Sigmoid colon (tissue), 7 donors: ENCODE data around the gene ABCC1. TPM values are rescaled to one million over a fixed set of nuclear protein-coding genes. Genes with fewer than 3 reads are reported as not detected.
"Not testable (repeated sequence)": the region's sequence is repeated elsewhere in the genome, so short reads cannot be mapped to it uniquely, and the experiment has no call there.

Experiments
- DNase-seq: peaks from one replicate; pipeline ENCODE4 v3.0.0-alpha.2; 2019
- H3K27ac ChIP-seq, 4 donors: fragments of 200-600 bp; sonication (generic); one replicate each; pipeline ENCODE4 v1.5.1; 2016 to 2019; ENCODE audit warnings: mild to moderate bottlenecking in 1 of 4
- H3K27me3 ChIP-seq, 3 donors: fragments of 200-600 bp; sonication (generic); one replicate each; pipeline ENCODE4 v1.5.1; 2019; ENCODE audit warnings: mild to moderate bottlenecking in 1 of 3
- H3K36me3 ChIP-seq, 4 donors: fragments of 200-600 bp; sonication (generic); one replicate each; pipeline ENCODE4 v1.5.1; 2016 to 2019
- H3K4me1 ChIP-seq, 4 donors: fragments of 200-600 bp; sonication (generic); one replicate each; pipeline ENCODE4 v1.5.1; 2017 to 2019
- H3K4me3 ChIP-seq, 4 donors: fragments of 200-600 bp; sonication (generic); one replicate each; pipeline ENCODE4 v1.5.1; 2017 to 2019; ENCODE audit warnings: mild to moderate bottlenecking in 2 of 4, moderate library complexity in 1 of 4
- H3K9me3 ChIP-seq, 4 donors: fragments of 200-600 bp in 3 of 4; sonication (generic) in 3 of 4; one replicate each; pipeline versions ENCODE4 v1.5.1 to v1.6.1; 2013 to 2019
- EP300 ChIP-seq, 4 donors: sonication (generic); formaldehyde crosslinking; IDR thresholded peaks; one replicate each; pipeline ENCODE4 v1.6.1; 2017; ENCODE audit warnings: antibody characterized with exemption in 4 of 4
- POLR2A ChIP-seq, 2 donors: fragments of 450-650 bp; IDR thresholded peaks; one replicate each; pipeline ENCODE4 v1.6.1; 2016; ENCODE audit warnings: antibody characterized with exemption in 2 of 2, mild to moderate bottlenecking in 2 of 2, moderate library complexity in 2 of 2
- POLR2AphosphoS5 ChIP-seq, 4 donors: sonication (generic); formaldehyde crosslinking; IDR thresholded peaks; one replicate each; pipeline ENCODE4 v1.6.1; 2017; ENCODE audit warnings: antibody characterized with exemption in 4 of 4
- WGBS, 2 donors: extraction: QIAGEN DNeasy Blood & Tissue Kit; methylation state at CpG; one replicate each; pipeline ENCODE4 v1.1.7; 2013; 5-methylcytosine and 5-hydroxymethylcytosine counted together
- intact Hi-C: fragments of 100-400 bp; cut with DNase I; formaldehyde crosslinking; loops from one replicate; pipeline ENCODE4 v1.15.1; 2023
- polyA plus RNA-seq, 3 donors: library from polyadenylated mRNA; stranded (reverse); fragments of 200-250 nt; gene quantifications; one replicate each; pipeline ENCODE4 v1.2.3, GENCODE V29; 2013
- total RNA-seq, 4 donors: library from RNA; depleted of rRNA; stranded (reverse); fragments of >200 nt; gene quantifications; one replicate each; pipeline ENCODE4 v1.1.0, GENCODE V29; 2016
- TF ChIP-seq, protein P1 (sequence below), 4 experiments: fragments of 450-650 bp in 3 of 4; fragments of 200-600 bp in 1 of 4; IDR thresholded peaks; one replicate each; pipeline ENCODE4 v1.5.1; 2016 to 2019; ENCODE audit warnings: antibody characterized with exemption in 4 of 4, mild to moderate bottlenecking in 3 of 4, moderate library complexity in 2 of 4
- donor health status: healthy with polysubstance abuse.
- donor health status: Bipolar disorder and iron deficiency.
- donor health status: healthy.

The ABCC1 gene
- total and polyA plus RNA-seq, 7 donors = 1.8 to 51.8 (median 22.5) TPM

DNA sequence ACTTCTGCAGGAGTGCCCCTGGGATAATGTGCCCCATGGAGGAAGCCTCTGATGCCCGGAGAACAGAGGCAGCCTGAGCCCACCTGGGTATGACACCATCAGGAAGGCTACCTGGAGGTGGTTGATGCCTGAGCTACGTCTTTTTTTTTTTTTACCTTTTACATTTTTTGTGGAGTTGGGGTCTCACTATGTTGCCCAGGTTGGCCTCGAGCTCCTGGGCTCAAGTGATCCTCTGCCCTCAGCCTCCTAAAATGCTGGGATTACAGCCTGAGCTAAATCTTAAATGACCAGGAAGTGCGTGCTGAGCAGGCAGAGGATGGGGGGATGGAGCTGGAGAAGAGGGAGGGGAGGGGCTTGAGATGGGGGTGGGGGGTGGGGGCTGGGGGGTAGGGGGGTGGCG is 241.1 kb downstream of the ABCC1 start:
- Histone ChIP-seq H3K4me3 (no peak overlapping the region), H3K4me1 (peaks cover 0 to 20% (median 6%) of the 10 kb centered on the region in 4 donors), H3K9me3 (no peaks in the 10 kb centered on the region), H3K27me3 (no peaks in the 10 kb centered on the region), H3K27ac (no peak overlapping the region), H3K36me3 (no peaks in the 10 kb centered on the region)
- TF ChIP-seq POLR2A (IDR thresholded peaks at IDR 0.05) = no peak
- TF ChIP-seq, protein P1, sequence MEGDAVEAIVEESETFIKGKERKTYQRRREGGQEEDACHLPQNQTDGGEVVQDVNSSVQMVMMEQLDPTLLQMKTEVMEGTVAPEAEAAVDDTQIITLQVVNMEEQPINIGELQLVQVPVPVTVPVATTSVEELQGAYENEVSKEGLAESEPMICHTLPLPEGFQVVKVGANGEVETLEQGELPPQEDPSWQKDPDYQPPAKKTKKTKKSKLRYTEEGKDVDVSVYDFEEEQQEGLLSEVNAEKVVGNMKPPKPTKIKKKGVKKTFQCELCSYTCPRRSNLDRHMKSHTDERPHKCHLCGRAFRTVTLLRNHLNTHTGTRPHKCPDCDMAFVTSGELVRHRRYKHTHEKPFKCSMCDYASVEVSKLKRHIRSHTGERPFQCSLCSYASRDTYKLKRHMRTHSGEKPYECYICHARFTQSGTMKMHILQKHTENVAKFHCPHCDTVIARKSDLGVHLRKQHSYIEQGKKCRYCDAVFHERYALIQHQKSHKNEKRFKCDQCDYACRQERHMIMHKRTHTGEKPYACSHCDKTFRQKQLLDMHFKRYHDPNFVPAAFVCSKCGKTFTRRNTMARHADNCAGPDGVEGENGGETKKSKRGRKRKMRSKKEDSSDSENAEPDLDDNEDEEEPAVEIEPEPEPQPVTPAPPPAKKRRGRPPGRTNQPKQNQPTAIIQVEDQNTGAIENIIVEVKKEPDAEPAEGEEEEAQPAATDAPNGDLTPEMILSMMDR (IDR thresholded peaks at IDR 0.05) = no peak
- TF ChIP-seq POLR2AphosphoS5 (IDR thresholded peaks at IDR 0.05) = no peak
- no peak for TF ChIP-seq EP300 (IDR thresholded peaks at IDR 0.05)
- intact Hi-C loops = loop anchor here (5.0 to 10.0 kb wide), 4 partner anchors 38 to 763 kb away; partner anchors contain the start of gene NDE1
- WGBS, 2 donors = 90 to 92% methylated on average over 5 of the region's 5 CpGs
- DNase-seq = no peak

DNA sequence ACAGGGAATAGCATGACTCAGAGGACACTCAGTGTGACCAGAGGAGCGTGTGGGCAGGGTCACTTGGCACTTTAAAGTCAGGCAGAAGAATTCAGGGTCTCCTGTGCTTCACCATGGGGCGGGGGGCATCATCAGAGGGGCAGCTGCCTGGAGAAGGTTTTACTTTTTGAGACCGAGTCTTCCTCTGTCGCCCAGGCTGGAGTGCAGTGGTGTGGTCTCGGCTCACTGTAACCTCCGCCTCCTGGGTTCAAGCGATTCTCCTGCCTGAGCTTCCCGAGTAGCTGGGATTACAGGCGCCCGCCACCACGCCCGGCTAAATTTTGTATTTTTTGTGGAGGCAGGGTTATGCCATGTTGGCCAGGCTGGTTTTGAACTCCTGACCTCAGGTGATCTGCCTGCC is 241.6 kb downstream of the ABCC1 start:
- H3K36me3 ChIP-seq, H3K27me3 ChIP-seq, H3K4me3 ChIP-seq, DNase-seq, H3K9me3 ChIP-seq: not testable (repeated sequence)
- intact Hi-C loops = loop anchor here (5.0 to 10.0 kb wide), 4 partner anchors 39 to 764 kb away; partner anchors contain the start of gene NDE1
- H3K27ac ChIP-seq = peak overlapping the region in 1 of 4 donors; percentile 56
- peaks cover 0 to 20% (median 6%) of the 10 kb centered on the region in 4 donors for H3K4me1 ChIP-seq
- 91 to 95% methylated on average over 12 of the region's 12 CpGs for WGBS, 2 donors

- Histone ChIP-seq H3K9me3 (no peaks in the 10 kb centered on the region), H3K4me1 (peaks cover 0 to 20% (median 6%) of the 10 kb centered on the region in 4 donors), H3K4me3 (no peak overlapping the region), H3K27me3 (no peaks in the 10 kb centered on the region), H3K27ac (peak overlapping the region in 3 of 4 donors; percentile 37 to 56 (median 50)), H3K36me3 (no peaks in the 10 kb centered on the region)
- intact Hi-C loops = loop anchor here (5.0 to 10.0 kb wide), 4 partner anchors 39 to 764 kb away; partner anchors contain the start of gene NDE1
- TF ChIP-seq, protein P1 (IDR thresholded peaks at IDR 0.05) = no peak
- TF ChIP-seq EP300 (IDR thresholded peaks at IDR 0.05) (no peak), POLR2AphosphoS5 (IDR thresholded peaks at IDR 0.05) (no peak)
- 77 to 83% methylated on average over 7 to 8 of the region's 8 CpGs for WGBS, 2 donors
- no peak for DNase-seq
Observed at GRCh38 chr16:16191493-16192167, 242.2 kb downstream of the ABCC1 start.

Other genes with a start within 250 kb of the ABCC1 start
- gene MYH11, start 92.6 kb upstream of the ABCC1 start, total RNA-seq = over 10,000 TPM in 1 of 4 donors, 1,000 to 10,000 TPM in 3; 4,282 to 11,818 (median 7,071) TPM
- 100 to 1,000 TPM in 1 of 3 donors, 10 to 100 TPM in 1, 1 to 10 TPM in 1; 5.1 to 262 (median 31.8) TPM for gene MYH11, start 92.6 kb upstream of the ABCC1 start, polyA plus RNA-seq
- gene CEP20, start 61.0 kb upstream of the ABCC1 start, total RNA-seq = 10 to 100 TPM; 29.5 to 44.2 (median 34.7) TPM
- 10 to 100 TPM; 23.9 to 34.9 (median 30.6) TPM for gene CEP20, start 61.0 kb upstream of the ABCC1 start, polyA plus RNA-seq